H1 (cell line): Measurements from ENCODE around the gene MRPL28. TPM values are rescaled to one million over a fixed set of nuclear protein-coding genes. Genes with fewer than 3 reads are reported as not detected.

Experiments
- CTCF ChIA-PET: fragments of 300-600 bp; sonication (Branson Sonifier 250); formaldehyde crosslinking; loops from one replicate; lab custom pipeline; 2021; ENCODE audit not compliant: partially characterized antibody; lab: Charles Lee
- POLR2A ChIA-PET: fragments of 300-600 bp; sonication (Branson Sonifier 250); formaldehyde crosslinking; loops from one replicate; lab custom pipeline; 2021; ENCODE audit warnings: inconsistent platforms; ENCODE audit not compliant: partially characterized antibody; lab: Charles Lee
- DNase-seq, 2 experiments: peaks; one replicate each; pipeline versions ENCODE4 v3.0.0 to v3.0.0-alpha.2; 2010 to 2022; ENCODE audit warnings: low spot score in 2 of 2, low read depth in 1 of 2, mixed read lengths in 1 of 2
- FAIRE-seq: peaks from 2 replicates; lab custom pipeline; 2011; peaks lifted over from hg19 to GRCh38; lab: Jason Lieb, UNC
- H2AFZ ChIP-seq: 2 replicates; pipeline ENCODE4 v1.8.1; 2012; ENCODE audit warnings: low read length, inconsistent platforms
- H2AK5ac ChIP-seq: 2 replicates; pipeline ENCODE4 v1.6.1; 2013; ENCODE audit warnings: low read depth, low read length
- H2BK120ac ChIP-seq: replicated peaks from 2 replicates; pipeline ENCODE3; 2013; ENCODE audit warnings: low read depth, low read length, inconsistent platforms
- H2BK12ac ChIP-seq: 2 replicates; pipeline ENCODE4 v1.6.1; 2013; ENCODE audit warnings: low read depth, low read length
- H2BK15ac ChIP-seq: 2 replicates; pipeline ENCODE4 v1.6.1; 2013; ENCODE audit warnings: low read length
- H2BK20ac ChIP-seq: 2 replicates; pipeline ENCODE4 v1.6.1; 2013; ENCODE audit warnings: low read length
- H2BK5ac ChIP-seq: 2 replicates; pipeline ENCODE4 v1.6.1; 2013; ENCODE audit warnings: low read depth, low read length
- H3K14ac ChIP-seq: 2 replicates; pipeline ENCODE4 v1.6.1; 2013; ENCODE audit warnings: inconsistent platforms; ENCODE audit not compliant: insufficient read length
- H3K18ac ChIP-seq: 2 replicates; pipeline ENCODE4 v1.6.1; 2013; ENCODE audit warnings: low read length; ENCODE audit errors: extremely low read depth
- H3K23ac ChIP-seq: 2 replicates; pipeline ENCODE4 v1.6.1; 2013; ENCODE audit warnings: inconsistent platforms; ENCODE audit not compliant: insufficient read length
- H3K23me2 ChIP-seq: 2 replicates; pipeline ENCODE4 v1.6.1; 2013; ENCODE audit warnings: low read depth, low read length
- H3K27ac ChIP-seq: 2 replicates; pipeline ENCODE4 v1.6.1; 2011; ENCODE audit warnings: low read depth, low read length, inconsistent platforms
- H3K27me3 ChIP-seq, 4 experiments: replicated peaks in 1 of 4; 1 replicate in 1 of 4; 2 replicates in 3 of 4; pipeline versions ENCODE4 v1.6.1 to v1.8.1; 2011 to 2013; ENCODE audit warnings: low read length in 3 of 4, mild to moderate bottlenecking in 3 of 4, inconsistent platforms in 2 of 4, mixed read lengths in 2 of 4, moderate library complexity in 1 of 4; ENCODE audit not compliant: control insufficient read depth in 3 of 4, insufficient read depth in 3 of 4; ENCODE audit errors: extremely low read depth in 1 of 4
- H3K36me3 ChIP-seq, 4 experiments: 2 replicates each; pipeline versions ENCODE4 v1.6.1 to v1.8.1; 2011 to 2013; ENCODE audit warnings: mild to moderate bottlenecking in 4 of 4, low read length in 3 of 4, moderate library complexity in 2 of 4, control low read depth in 1 of 4, inconsistent platforms in 1 of 4; ENCODE audit not compliant: insufficient read depth in 4 of 4, control insufficient read depth in 2 of 4
- H3K4ac ChIP-seq: replicated peaks from 2 replicates; pipeline ENCODE3; 2013; ENCODE audit warnings: low read length, low read depth, mixed read lengths, inconsistent platforms; ENCODE audit not compliant: insufficient read length
- H3K4me1 ChIP-seq, 4 experiments: replicated peaks in 1 of 4; 1 replicate in 1 of 4; 2 replicates in 3 of 4; pipeline versions ENCODE4 v1.6.1 to v1.8.1; 2011 to 2013; ENCODE audit warnings: low read length in 3 of 4, inconsistent platforms in 2 of 4, mixed read lengths in 1 of 4; ENCODE audit not compliant: insufficient read depth in 4 of 4, control insufficient read depth in 3 of 4
- H3K4me2 ChIP-seq, 2 experiments: 2 replicates each; pipeline versions ENCODE4 v1.6.1 to v1.8.1; 2011 to 2013; ENCODE audit warnings: low read depth in 2 of 2, low read length in 2 of 2, control low read depth in 1 of 2, inconsistent platforms in 1 of 2, mild to moderate bottlenecking in 1 of 2; ENCODE audit not compliant: insufficient read depth in 1 of 2
- H3K4me3 ChIP-seq, 4 experiments: fragments of 200-600, 300-600 bp in 1 of 4; sonication (generic), shearing (Covaris generic), sonication (Bioruptor Twin) in 1 of 4; 2 replicates each; pipeline versions ENCODE4 v1.5.1 to v1.8.1; 2011 to 2016; ENCODE audit warnings: low read length in 4 of 4, low read depth in 3 of 4, control low read depth in 2 of 4, inconsistent platforms in 2 of 4, mild to moderate bottlenecking in 2 of 4, mixed read lengths in 1 of 4, moderate library complexity in 1 of 4; ENCODE audit not compliant: insufficient read depth in 2 of 4; ENCODE audit errors: extremely low read depth in 1 of 4
- H3K56ac ChIP-seq: replicated peaks from 2 replicates; pipeline ENCODE3; 2013; ENCODE audit warnings: low read depth, mild to moderate bottlenecking, mixed read lengths, low read length, inconsistent platforms; ENCODE audit not compliant: insufficient read length
- H3K79me1 ChIP-seq: 2 replicates; pipeline ENCODE4 v1.6.1; 2013; ENCODE audit warnings: low read depth, low read length, control low read depth
- H3K79me2 ChIP-seq, 2 experiments: 2 replicates each; pipeline versions ENCODE4 v1.6.1 to v1.8.1; 2012 to 2013; ENCODE audit warnings: low read length in 2 of 2, mild to moderate bottlenecking in 2 of 2, inconsistent platforms in 1 of 2; ENCODE audit not compliant: insufficient read depth in 2 of 2, control insufficient read depth in 1 of 2
- H3K9ac ChIP-seq, 4 experiments: replicated peaks in 1 of 4; 1 replicate in 1 of 4; 2 replicates in 3 of 4; pipeline versions ENCODE4 v1.6.1 to v1.8.1; 2011 to 2013; ENCODE audit warnings: low read depth in 3 of 4, low read length in 3 of 4, control low read depth in 2 of 4, mild to moderate bottlenecking in 2 of 4, moderate library complexity in 2 of 4, inconsistent platforms in 1 of 4; ENCODE audit errors: extremely low read depth in 1 of 4
- H3K9me3 ChIP-seq, 2 experiments: 2 replicates each; pipeline versions ENCODE4 v1.6.1 to v1.8.1; 2012 to 2013; ENCODE audit warnings: mild to moderate bottlenecking in 2 of 2, moderate library complexity in 2 of 2, control low read depth in 1 of 2, inconsistent platforms in 1 of 2, low read depth in 1 of 2, low read length in 1 of 2, mixed read lengths in 1 of 2; ENCODE audit not compliant: insufficient read depth in 2 of 2
- H4K20me1 ChIP-seq, 2 experiments: replicated peaks in 1 of 2; 2 replicates each; pipeline versions ENCODE3 to v1.8.1; 2011 to 2013; ENCODE audit warnings: inconsistent platforms in 2 of 2, low read length in 2 of 2, mild to moderate bottlenecking in 1 of 2; ENCODE audit not compliant: insufficient read depth in 2 of 2, control insufficient read depth in 1 of 2
- H4K5ac ChIP-seq: 2 replicates; pipeline ENCODE4 v1.6.1; 2013; ENCODE audit warnings: low read length, low read depth, mixed read lengths, inconsistent platforms; ENCODE audit not compliant: insufficient read length
- H4K8ac ChIP-seq: 2 replicates; pipeline ENCODE4 v1.8.0; 2013; ENCODE audit warnings: mild to moderate bottlenecking, moderate library complexity, low read length, inconsistent platforms; ENCODE audit not compliant: insufficient read depth; ENCODE audit errors: extremely low read depth
- H4K91ac ChIP-seq: replicated peaks from 2 replicates; pipeline ENCODE3; 2013; ENCODE audit warnings: low read length, mixed read lengths, inconsistent platforms; ENCODE audit not compliant: insufficient read length
- BRCA1 ChIP-seq: IDR thresholded peaks from 2 replicates; pipeline ENCODE4 v1.6.1; 2012; ENCODE audit warnings: low read depth, low read length, improper control_type of control experiment
- EZH2 ChIP-seq: fragments of 200-600 bp; sonication (generic); IDR thresholded peaks from 2 replicates; pipeline ENCODE4 v1.7.1; 2012; ENCODE audit warnings: low read depth, mild to moderate bottlenecking, moderate library complexity, low read length, inconsistent platforms; ENCODE audit not compliant: severe bottlenecking
- HDAC6 ChIP-seq: IDR thresholded peaks from one replicate; pipeline ENCODE4 v1.7.1; 2012; ENCODE audit warnings: low read depth, mild to moderate bottlenecking, inconsistent platforms, low read length, moderate library complexity
- MAX ChIP-seq: IDR thresholded peaks from 2 replicates; pipeline ENCODE4 v1.6.1; 2012; ENCODE audit warnings: inconsistent platforms
- NANOG ChIP-seq: IDR thresholded peaks from 2 replicates; pipeline ENCODE4 v1.6.1; 2011; ENCODE audit warnings: low read length, low read depth, mild to moderate bottlenecking, inconsistent platforms; ENCODE audit not compliant: insufficient read depth, poor library complexity, severe bottlenecking
- NRF1 ChIP-seq: IDR thresholded peaks from 2 replicates; pipeline ENCODE4 v1.6.1; 2011; ENCODE audit warnings: mild to moderate bottlenecking, low read depth, low read length, improper control_type of control experiment
- POU5F1 ChIP-seq: IDR thresholded peaks from 2 replicates; pipeline ENCODE4 v1.6.1; 2011; ENCODE audit warnings: low read depth, mild to moderate bottlenecking, low read length, moderate library complexity
- RAD21 ChIP-seq, 2 experiments: IDR thresholded peaks in 1 of 2; conservative IDR thresholded peaks in 1 of 2; 2 replicates each; pipeline ENCODE4 v1.6.1; 2011; ENCODE audit warnings: low read depth in 2 of 2, low read length in 2 of 2, improper control_type of control experiment in 1 of 2, inconsistent platforms in 1 of 2, mild to moderate bottlenecking in 1 of 2, moderate library complexity in 1 of 2
- RXRA ChIP-seq: IDR thresholded peaks from 2 replicates; pipeline ENCODE4 v1.6.1; 2011; ENCODE audit warnings: low read depth, mild to moderate bottlenecking, low read length, moderate library complexity; ENCODE audit not compliant: insufficient read depth
- SAP30 ChIP-seq: fragments of 300-600 bp; sonication (generic); IDR thresholded peaks from 2 replicates; pipeline ENCODE4 v1.7.1; 2012; ENCODE audit warnings: low read length, moderate library complexity, mild to moderate bottlenecking, inconsistent platforms; ENCODE audit not compliant: insufficient read depth, insufficient replicate concordance
- SIX5 ChIP-seq: IDR thresholded peaks from 2 replicates; pipeline ENCODE4 v1.6.1; 2011; ENCODE audit warnings: mild to moderate bottlenecking, low read depth, low read length
- SP1 ChIP-seq: IDR thresholded peaks from 2 replicates; pipeline ENCODE4 v1.6.1; 2011; ENCODE audit warnings: low read depth, low read length
- TAF7 ChIP-seq: optimal IDR thresholded peaks from 2 replicates; pipeline ENCODE3; 2011; ENCODE audit warnings: low read depth, mild to moderate bottlenecking, inconsistent platforms, low read length, moderate library complexity, borderline replicate concordance
- YY1 ChIP-seq: IDR thresholded peaks from 2 replicates; pipeline ENCODE4 v1.6.1; 2011; ENCODE audit warnings: low read depth, mild to moderate bottlenecking, low read length
- WGBS, 2 experiments: shearing (Covaris generic) in 1 of 2; methylation state at CpG; one replicate each; pipeline versions ENCODE4 v1.1.6 to v1.1.7; 2013 to 2015; ENCODE audit warnings: low lambda C conversion rate in 2 of 2, mixed read lengths in 2 of 2, inconsistent platforms in 1 of 2, low coverage in 1 of 2, missing lambda C conversion rate in 1 of 2; ENCODE audit not compliant: insufficient replicate concordance in 2 of 2, insufficient coverage in 1 of 2, insufficient read length in 1 of 2; ENCODE audit errors: extremely low coverage in 1 of 2, missing lambda C conversion rate in 1 of 2; 5-methylcytosine and 5-hydroxymethylcytosine counted together
- polyA plus RNA-seq, 7 experiments: library from polyadenylated mRNA; depleted of rRNA in 3 of 7; stranded (reverse) in 5 of 7; unstranded in 2 of 7; fragments of >200 nt in 5 of 7; fragments of 200-250 nt in 2 of 7; gene quantifications; 1 replicate in 5 of 7; 2 replicates in 1 of 7; 4 replicates in 1 of 7; pipeline versions ENCODE4 v1.2.1 to v1.2.3, GENCODE V29; 2011 to 2013; ENCODE audit warnings: missing spikeins in 2 of 7, mixed read lengths in 2 of 7
- total RNA-seq: library from RNA; stranded (reverse); fragmentation: NEBNext Ultra II Directional; extraction: Animal tissue kit (Norgen Biotek cat#: 25700); gene quantifications from 2 replicates; pipeline ENCODE4 v1.2.1, GENCODE V29; 2021

MRPL28 gene
- total and polyA plus RNA-seq, 2 of the 8 experiments (the other 6 are each of a cell fraction or from before 2014, with no cell fraction given), result 88.9 to 188 TPM

GRCh38 chr16:336269-336668 lies 34.1 kb downstream of the MRPL28 start:
- no peak overlapping the region for H4K8ac ChIP-seq
- no peak overlapping the region for H2AK5ac ChIP-seq
- H2BK15ac ChIP-seq, result no peak overlapping the region
- H3K23ac ChIP-seq, result no peak overlapping the region
- H3K79me1 ChIP-seq, result peaks cover 29% of the 10 kb centered on the region
- CTCF ChIA-PET, result interaction anchor here (0.7 to 2.2 kb wide), 5 partner anchors 12 to 71 kb away, joined by 3 to 12 read pairs (median 3); no protein-coding TSS in a partner anchor
- H3K4me2 ChIP-seq, result no peak overlapping the region
- FAIRE-seq (no peak), DNase-seq (no peak)
- no peak overlapping the region for H3K9ac ChIP-seq
- no peaks in the 10 kb centered on the region for H3K27me3 ChIP-seq
- no peak overlapping the region for H3K56ac ChIP-seq
- no peak overlapping the region for H3K14ac ChIP-seq
- H3K9me3 ChIP-seq, result no peaks in the 10 kb centered on the region
- peaks cover 11 to 35% of the 10 kb centered on the region in 2 experiments for H4K20me1 ChIP-seq
- no peak overlapping the region for H3K4me3 ChIP-seq
- 97% methylated on average over 11 of the region's 11 CpGs; no CpG with 5 or more reads in 1 of the 2 experiments for WGBS, 2 experiments
- H2BK20ac ChIP-seq, result no peak overlapping the region
- H3K36me3 ChIP-seq, result no peaks in the 10 kb centered on the region
- POLR2A ChIA-PET, result interaction anchor here (0.6 to 2.5 kb wide), 2 partner anchors 16 to 81 kb away, joined by 3 to 5 read pairs; partner anchors contain the start of gene AXIN1
- H3K27ac ChIP-seq, result no peak overlapping the region
- H3K4me1 ChIP-seq, result peaks cover 0 to 3% (median 0%) of the 10 kb centered on the region in 4 experiments; a peak in 1 of 7 replicates
- H2BK12ac ChIP-seq, result no peak overlapping the region
- no peak overlapping the region for H3K18ac ChIP-seq
- H3K4ac ChIP-seq, result no peak overlapping the region
- H2AFZ ChIP-seq, result no peak overlapping the region
- no peak overlapping the region for H4K5ac ChIP-seq
- no peak overlapping the region for H2BK120ac ChIP-seq
- H4K91ac ChIP-seq, result no peak overlapping the region
- H3K23me2 ChIP-seq, result no peaks in the 10 kb centered on the region
- peaks cover 39 to 87% of the 10 kb centered on the region in 2 experiments for H3K79me2 ChIP-seq
- no peak overlapping the region for H2BK5ac ChIP-seq
- TF ChIP-seq POU5F1 (no peak), HDAC6 (no peak), BRCA1 (no peak), RAD21 (IDR thresholded peaks at IDR 0.05 in 1 of 2, conservative IDR thresholded peaks at IDR 0.05 in 1 of 2; ENCODE audit: low read depth in 2 of 2, low read length in 2 of 2) (no peak), NANOG (no peak), TAF7 (no peak), YY1 (no peak), EZH2 (no peak), SP1 (no peak), MAX (no peak), SIX5 (no peak), SAP30 (no peak), RXRA (no peak), NRF1 (no peak)
